GM12872 (cell line): Measurements from ENCODE around the gene TMBIM4.

Source experiments
- TF ChIP-seq, protein P1 (sequence below): IDR thresholded peaks from 3 replicates; pipeline ENCODE4 v1.5.1; 2011; ENCODE audit warnings: low read depth, mild to moderate bottlenecking, low read length, moderate library complexity; ENCODE audit not compliant: insufficient read depth

Gene TMBIM4

DNA sequence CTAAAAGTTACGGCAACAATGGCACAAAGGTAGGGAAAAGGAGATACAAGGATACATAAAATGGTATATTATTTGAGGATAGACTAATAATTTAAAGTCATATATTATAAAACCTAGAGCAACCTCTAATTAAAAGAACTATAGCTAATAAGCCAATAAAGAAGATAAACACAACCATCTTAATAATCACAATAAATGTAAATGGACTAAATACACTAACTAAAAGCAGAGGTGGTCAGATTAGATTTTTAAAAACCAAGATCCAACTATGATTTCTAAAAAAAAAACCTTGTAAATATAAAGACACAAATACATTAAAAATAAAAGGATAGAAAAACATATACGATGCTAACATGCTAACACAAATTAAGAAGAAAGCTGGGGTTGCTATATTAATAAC lies 28.5 kb downstream of the TMBIM4 start:
- TF ChIP-seq, protein P1, sequence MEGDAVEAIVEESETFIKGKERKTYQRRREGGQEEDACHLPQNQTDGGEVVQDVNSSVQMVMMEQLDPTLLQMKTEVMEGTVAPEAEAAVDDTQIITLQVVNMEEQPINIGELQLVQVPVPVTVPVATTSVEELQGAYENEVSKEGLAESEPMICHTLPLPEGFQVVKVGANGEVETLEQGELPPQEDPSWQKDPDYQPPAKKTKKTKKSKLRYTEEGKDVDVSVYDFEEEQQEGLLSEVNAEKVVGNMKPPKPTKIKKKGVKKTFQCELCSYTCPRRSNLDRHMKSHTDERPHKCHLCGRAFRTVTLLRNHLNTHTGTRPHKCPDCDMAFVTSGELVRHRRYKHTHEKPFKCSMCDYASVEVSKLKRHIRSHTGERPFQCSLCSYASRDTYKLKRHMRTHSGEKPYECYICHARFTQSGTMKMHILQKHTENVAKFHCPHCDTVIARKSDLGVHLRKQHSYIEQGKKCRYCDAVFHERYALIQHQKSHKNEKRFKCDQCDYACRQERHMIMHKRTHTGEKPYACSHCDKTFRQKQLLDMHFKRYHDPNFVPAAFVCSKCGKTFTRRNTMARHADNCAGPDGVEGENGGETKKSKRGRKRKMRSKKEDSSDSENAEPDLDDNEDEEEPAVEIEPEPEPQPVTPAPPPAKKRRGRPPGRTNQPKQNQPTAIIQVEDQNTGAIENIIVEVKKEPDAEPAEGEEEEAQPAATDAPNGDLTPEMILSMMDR, result no peak

DNA sequence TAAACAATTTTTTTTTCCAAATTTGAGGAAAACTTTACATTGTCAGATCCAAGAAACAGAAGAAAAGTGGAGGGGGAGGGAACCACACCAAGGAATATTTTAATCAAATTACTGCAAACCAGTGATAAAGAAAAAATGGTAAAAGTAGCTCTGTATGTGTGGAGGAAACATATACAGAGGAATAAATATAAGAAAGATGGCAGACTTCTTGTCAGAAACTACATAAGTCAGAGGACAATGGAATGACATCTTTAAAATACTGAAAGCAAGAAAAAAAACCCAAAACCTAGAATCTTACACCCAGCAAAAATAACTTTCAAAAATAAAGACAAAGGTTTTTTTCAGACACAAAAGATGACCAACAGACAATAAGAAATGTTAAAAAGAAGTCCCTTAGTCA lies 29.1 kb downstream of the TMBIM4 start:
- TF ChIP-seq, protein P1, result no peak

DNA sequence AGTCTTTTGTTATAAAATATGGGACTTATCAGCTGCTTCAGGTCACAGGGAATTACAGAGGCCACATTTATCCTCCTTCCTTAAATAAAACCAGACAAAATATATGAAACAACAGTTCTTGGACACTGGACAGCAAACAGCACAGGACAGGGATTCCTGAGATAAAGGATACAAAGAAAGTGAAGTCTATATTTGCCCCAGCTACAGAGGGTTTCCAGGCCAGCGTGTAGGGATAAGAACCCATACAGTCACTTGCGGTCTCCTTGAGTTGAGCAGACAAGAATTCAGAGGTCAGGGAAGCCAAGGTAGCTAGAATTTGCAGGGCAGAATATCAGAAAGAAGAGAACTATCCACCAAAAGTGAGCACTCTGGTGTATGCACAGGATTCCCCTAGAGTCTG lies 30.5 kb downstream of the TMBIM4 start:
- TF ChIP-seq, protein P1, result no peak

DNA sequence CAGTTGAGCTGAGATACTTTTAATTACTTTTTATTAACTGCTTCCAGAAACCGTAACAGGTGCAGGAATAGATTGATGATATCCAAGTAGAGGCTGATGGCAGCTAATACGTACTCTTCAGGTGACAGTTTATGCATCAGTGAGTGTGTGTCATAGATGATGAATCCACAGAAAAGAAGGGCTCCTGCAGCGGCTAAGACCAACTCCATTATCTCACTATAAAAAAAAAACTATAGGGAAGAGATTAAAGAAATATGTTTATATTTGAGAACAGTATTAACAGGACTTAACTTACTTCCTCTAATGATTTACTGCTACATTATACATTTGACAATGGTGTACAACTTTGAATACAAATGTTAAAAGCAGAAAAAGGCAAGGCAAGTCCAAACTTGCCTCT lies 31.9 kb downstream of the TMBIM4 start:
- TF ChIP-seq, protein P1, result no peak

DNA sequence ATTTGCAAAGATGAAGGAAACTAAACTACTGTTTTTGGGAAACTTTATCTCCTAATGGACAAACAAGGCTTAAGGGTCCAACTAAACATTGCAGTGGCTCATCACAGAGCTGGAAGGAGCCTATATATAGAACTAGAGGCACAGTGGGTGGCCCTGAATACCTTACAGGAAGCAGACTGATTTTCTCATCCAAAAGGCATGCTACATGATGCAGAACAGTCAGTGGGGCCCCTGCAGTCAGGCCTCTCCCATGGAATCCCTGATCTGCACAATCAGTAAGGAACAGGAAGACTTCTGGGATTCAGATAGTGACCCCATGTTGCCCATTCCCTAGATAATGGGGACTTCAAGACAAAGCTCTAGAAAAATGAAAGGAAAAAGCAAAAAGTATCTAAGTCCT lies 37.4 kb downstream of the TMBIM4 start:
- TF ChIP-seq, protein P1, result no peak

DNA sequence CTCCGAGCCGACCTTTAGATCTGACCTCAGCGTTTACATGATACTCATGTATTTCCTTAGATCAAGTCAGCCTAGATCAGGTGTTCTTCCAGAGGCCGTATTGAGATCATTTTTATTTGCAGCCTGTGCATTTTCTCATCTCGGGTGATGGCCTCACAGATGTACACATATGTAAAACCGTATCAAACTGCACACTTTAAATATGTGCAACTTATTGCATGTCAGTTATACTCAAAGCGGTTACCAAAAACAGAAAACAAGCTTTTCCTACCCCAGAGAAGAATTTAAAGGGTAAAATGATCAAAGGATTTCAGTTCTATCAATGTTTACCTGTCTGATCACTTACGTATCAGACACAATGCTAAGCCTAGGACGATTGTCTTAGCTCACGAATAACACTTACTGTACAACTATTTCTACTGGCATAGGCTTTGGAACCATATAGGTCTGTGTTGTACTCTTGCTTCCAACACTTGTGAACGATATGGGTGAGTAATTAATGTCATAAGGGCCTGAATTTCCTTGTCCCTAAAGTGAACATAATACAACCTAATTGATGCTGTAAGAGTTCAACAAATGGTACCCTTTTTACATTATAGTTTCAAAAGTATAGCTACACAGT lies 38.6 kb downstream of the TMBIM4 start:
- TF ChIP-seq, protein P1, result no peak

DNA sequence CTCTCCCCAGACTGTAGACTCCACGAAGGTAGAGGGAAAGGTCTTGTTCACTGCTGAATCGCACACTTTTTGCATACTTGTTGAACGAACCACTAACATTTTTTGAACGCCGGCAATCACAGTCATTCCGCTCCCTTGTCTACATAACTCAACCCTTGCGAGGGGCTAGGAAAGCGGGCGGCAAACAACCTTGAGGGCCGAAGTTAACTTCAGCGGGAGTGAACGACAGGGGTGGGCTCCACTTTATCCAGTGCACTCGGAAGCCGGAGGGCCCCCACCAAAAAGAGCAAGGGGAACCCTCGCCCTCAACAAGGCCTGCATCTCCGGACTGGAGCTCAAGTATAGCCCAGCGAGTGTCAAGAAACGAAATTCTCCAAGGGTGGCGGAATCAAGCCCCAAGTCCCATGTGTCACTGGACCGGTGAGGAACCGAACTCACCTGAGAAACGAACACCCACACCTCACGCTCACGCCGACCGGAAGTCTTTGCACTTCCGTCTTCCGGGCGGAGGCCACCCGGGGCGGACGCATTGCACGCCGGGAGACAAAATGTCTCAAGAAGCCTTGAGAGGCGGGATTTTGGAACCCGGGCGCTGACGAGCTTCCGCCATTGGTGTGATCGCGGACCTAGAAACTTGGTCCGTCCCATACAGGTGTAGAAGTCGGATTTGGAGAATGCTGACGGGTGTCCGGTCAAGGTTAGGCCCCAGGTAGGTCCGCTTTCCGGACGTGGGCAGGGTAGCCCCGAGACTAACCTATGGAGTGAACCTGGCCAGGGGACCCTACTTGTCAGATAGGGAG lies 39.3 kb downstream of the TMBIM4 start, which contains the start of gene LLPH:
TSS of gene LLPH (minus strand) at position 484 of the 800 bp plus-strand sequence. CDS start 1,644 bp downstream, outside the sequence.
- TF ChIP-seq, protein P1, result no peak
